GM20000 (cell line): Measurements from ENCODE around the gene RALGAPA2.

ENCODE experiments used
- DNase-seq: peaks from one replicate; pipeline ENCODE4 v3.0.0; 2012; ENCODE audit warnings: low spot score
- TF ChIP-seq, protein P1 (sequence below): IDR thresholded peaks from 2 replicates; pipeline ENCODE4 v1.5.1; 2012; ENCODE audit warnings: mild to moderate bottlenecking, control low read depth; ENCODE audit errors: extremely low read depth, missing control alignments

The RALGAPA2 gene

DNA sequence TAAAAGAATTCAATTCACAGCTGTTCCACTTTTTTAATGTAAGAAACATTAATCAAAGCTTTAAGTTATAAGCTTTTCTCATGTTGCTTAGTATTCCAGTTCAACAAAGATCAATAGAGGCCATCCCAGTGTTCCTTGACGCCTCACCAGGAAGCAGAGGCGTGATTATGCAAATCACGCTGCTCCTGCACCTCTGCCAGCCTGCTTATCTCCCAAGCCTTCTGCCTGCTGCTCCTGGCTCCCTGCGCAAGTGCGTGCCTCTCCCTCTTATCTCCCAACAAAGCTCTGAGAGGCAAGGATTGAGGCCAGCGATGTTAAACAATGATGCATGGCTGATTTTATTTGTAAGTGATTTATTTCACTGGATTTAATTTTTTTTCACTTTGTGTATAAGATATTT, 301.8 kb downstream of the RALGAPA2 start:
- TF ChIP-seq, protein P1, sequence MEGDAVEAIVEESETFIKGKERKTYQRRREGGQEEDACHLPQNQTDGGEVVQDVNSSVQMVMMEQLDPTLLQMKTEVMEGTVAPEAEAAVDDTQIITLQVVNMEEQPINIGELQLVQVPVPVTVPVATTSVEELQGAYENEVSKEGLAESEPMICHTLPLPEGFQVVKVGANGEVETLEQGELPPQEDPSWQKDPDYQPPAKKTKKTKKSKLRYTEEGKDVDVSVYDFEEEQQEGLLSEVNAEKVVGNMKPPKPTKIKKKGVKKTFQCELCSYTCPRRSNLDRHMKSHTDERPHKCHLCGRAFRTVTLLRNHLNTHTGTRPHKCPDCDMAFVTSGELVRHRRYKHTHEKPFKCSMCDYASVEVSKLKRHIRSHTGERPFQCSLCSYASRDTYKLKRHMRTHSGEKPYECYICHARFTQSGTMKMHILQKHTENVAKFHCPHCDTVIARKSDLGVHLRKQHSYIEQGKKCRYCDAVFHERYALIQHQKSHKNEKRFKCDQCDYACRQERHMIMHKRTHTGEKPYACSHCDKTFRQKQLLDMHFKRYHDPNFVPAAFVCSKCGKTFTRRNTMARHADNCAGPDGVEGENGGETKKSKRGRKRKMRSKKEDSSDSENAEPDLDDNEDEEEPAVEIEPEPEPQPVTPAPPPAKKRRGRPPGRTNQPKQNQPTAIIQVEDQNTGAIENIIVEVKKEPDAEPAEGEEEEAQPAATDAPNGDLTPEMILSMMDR, result no peak
- no peak for DNase-seq

DNA sequence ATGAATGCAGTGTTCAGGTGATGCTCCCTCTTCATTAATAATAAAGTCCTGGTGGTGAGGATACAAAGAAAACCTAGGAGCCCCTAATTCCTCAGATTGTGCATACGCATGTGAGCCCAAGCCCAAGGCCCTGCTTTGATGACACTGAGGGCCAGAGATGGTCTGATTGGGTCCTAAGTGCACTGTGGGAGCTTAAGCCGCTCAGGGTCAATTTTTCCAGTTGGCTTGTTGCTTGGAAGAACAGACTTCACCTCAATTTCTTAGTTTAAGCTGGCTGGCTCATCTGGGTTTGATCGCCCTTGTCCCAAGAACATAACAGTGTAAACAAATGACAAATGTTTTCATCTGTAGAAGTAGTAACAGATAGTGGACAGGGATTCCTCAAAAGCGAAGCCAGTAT, 303.1 kb downstream of the RALGAPA2 start:
- TF ChIP-seq, protein P1, result no peak
- DNase-seq, result no peak

DNA sequence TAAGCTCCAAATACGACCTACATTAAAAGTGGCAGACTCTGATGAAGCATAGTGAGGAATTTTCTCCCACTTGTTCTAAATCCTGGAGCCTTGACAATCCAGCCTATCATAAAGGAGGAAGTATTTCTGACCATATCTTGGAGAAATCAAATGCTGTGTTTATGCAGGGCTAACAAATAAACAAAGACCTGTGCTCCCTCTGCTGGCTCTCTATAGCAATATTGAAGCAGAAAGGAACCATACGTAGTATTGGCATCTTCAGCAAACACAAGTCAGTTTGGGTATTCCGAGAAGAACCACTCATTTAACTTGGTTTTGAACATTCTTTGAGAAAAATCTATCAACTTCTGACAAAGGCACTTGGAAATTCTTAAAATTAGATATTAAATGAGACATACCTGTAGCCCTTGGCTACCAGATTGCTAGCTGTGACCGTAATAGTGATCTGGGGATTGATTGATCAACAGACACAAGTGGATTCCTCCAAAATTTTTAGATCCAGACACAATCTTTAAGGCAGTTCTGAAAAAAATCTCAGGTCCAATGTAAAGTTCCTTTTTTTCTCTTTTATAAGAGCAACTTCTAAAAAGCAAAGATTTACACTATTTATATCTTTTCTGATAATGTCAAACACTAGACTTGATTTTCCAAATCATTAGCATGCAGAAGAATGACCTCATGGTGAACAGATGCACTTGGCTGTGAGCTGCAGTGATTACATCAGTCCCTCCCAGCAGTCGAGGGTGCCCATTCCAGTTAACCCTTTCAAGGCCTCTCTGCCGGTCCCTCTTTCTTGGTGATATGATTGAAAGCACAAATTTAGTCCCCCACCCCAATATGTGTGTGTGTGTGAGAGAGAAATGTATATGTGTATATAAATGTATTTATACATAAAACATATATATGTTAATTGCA, 304.3 kb downstream of the RALGAPA2 start:
- DNase-seq, result no peak
- TF ChIP-seq, protein P1, result no peak

DNA sequence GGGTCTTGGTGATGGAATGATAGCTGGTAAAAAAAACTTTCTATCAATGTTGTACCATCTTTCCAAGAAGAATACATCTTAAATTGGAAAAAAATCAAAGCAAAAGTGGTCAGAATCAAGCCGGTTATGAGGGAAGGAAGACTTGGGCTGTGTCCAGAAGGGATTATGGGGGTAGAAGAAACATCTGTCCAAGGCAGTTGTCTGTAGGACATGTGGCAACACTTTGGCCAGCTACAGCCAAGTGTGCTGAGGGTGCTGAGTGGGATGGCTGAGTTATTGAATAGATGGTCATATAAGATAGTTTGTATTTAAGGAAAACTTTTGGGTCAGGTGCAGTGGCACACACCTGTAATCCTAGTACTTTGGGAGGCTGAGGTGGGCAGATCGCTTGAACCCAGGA, 306.1 kb downstream of the RALGAPA2 start:
- TF ChIP-seq, protein P1, result no peak
- no peak for DNase-seq

DNA sequence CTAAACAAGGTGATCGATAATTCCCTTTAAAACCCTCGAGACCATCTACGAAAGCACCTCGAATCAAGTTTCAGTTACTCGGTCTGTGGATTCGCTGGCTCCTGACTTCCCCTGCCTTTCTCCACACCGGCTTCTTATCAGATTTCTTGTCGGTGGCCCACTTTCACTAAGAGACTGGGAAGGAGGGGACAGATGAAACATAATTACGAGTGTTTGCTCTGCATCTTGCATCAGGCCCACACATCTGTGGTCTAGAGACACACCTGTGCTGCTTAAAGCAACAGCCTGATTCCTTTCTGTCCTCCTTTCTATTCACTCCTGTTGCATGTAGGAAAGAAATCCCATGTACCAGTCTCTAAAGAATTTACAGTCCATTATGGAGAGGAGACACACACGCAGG, 306.8 kb downstream of the RALGAPA2 start:
- TF ChIP-seq, protein P1, result no peak

DNA sequence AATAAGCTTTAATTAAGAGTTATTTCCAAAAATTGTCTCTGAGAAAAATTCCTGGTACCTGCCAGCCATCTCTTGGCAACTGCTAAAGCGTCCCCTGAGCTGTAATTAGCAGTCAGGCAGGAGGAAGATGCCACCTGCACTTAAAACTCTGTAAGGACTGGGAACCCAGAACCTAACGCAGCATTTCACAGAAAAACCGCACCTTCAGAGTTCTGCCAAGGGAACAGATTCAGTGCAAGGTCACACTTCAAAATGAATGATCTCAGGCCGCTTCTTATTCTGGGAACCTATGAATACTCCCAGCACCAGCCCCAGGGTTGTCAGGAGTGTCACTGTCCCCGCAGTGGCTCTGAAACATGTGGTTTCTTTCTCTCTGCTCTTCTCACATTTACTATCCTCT, 307.8 kb downstream of the RALGAPA2 start:
- DNase-seq, result no peak
- TF ChIP-seq, protein P1, result no peak

More for the DNA sequence above, 306.8 kb downstream of the RALGAPA2 start:
- DNase-seq, result no peak

DNA sequence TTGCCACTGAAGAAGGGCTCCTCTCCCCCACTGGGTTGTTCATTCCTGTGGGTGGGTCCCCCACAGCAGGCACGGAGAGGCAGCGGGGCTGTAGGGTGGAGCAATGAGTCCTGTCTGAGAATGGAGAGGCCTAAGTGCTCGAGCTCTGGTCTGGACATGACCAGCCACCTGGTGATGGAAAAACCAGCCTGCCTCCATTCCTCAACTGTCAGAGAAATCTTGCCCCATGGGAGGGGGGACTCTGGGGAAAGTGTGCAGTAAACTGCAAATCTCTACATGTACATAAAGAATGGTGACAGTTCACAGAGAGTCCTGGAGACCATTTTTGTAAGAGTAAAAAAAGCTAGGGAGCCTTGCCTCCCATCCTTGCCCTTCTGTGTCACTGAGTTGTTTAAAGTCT, 310.5 kb downstream of the RALGAPA2 start:
- DNase-seq, result no peak
- TF ChIP-seq, protein P1, result no peak
